Hematopoietic multipotent progenitor cell treated with erythropoietin and hydrocortisone succinate and interleukin-3 and kit ligand, for 4 days (in vitro differentiated cells): ENCODE data around the gene AXL.
"Not testable (repeated sequence)": the region's sequence is repeated elsewhere in the genome, so short reads cannot be mapped to it uniquely, and the experiment has no call there.

Experiments used
- DNase-seq: peaks from one replicate; pipeline ENCODE4 v3.0.0-alpha.2; 2015

AXL gene

DNA sequence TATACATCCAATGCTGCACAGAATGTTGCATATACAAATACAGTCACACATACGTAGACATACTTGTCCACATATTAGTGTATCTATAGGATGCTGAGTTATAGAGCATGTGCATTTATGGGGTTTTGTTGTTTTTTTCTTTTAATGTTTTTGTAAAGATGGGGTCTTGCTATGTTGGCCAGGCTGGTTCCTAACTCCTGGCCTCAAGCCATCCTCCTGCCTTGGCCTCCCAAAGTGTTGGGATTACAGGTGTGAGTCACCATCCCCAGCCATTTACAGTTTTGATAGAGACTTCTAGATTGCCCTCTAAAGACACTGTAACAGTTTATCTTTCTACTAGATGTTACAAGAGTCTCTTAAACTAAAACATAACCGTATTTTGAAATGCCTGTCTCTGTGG is 59.5 kb downstream of the AXL start:
- DNase-seq, result no peak

DNA sequence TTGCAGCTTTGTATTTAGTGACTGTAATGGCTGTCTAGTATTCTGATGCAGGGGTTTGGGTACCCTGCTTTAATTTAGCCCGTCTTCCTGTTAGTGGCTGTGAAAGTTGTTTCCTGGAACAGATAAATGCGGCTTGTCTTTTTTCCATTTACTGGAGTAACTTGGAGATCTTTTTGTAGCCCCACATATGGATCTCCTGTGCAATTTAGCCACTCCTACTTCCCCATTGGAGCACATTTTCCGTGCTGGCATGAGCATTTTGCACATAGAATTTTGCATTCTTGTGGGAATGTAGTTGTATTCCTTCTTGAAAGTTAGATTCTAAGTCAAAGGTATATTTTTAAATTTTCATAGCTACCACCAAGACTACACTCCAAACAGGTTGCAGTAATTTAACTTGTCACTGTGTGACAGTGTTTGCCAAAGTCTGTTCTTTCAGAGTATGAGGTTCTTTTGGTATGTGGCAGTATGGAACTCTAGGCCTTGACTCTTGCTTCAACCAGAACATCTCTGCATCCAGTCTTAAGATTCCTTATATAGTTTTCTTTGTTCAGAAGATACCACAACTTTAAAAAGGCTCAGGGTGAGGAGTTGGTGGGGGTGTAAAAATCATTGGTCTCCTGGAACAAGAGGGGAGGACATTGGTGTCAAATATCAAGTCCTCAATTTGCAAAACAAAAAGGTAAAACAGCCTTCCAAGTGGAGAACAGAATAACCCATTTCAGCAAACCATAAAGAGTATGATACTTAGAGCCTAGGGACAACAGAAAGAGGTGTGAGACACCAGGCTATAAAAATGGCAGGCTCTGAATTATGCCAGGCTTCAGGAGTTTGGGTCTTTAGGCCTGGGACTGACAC is 69.9 kb downstream of the AXL start:
- DNase-seq, result no peak

GRCh38 chr19:41289814-41290213 is 70.8 kb downstream of the AXL start:
- DNase-seq, result not testable (repeated sequence)

GRCh38 chr19:41294393-41294792 is 75.4 kb downstream of the AXL start:
- DNase-seq, result no peak

GRCh38 chr19:41295499-41295898 is 76.5 kb downstream of the AXL start:
- no peak for DNase-seq

DNA sequence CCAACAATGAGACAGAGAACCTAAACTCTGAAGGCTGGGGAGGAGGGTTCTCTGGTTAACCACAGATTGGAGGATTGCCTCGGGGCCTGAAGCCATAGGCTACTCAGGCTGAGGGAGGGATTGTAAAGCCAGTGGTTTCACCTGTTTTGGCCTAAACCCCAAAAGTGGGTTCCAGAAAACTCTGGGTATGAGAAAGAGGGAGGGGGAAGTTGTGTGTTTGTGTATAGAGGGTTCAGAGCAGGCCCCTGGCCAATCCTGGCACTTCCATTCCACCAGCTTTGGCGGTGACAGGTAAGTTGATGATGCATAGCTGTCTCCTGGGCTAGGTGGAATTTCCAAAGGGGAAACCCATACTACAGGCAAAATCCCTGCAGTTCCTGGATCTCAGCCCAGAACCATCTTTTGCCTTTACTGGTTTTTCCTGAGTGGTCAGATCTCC is 77.4 kb downstream of the AXL start:
- DNase-seq, result peak; percentile 31

DNA sequence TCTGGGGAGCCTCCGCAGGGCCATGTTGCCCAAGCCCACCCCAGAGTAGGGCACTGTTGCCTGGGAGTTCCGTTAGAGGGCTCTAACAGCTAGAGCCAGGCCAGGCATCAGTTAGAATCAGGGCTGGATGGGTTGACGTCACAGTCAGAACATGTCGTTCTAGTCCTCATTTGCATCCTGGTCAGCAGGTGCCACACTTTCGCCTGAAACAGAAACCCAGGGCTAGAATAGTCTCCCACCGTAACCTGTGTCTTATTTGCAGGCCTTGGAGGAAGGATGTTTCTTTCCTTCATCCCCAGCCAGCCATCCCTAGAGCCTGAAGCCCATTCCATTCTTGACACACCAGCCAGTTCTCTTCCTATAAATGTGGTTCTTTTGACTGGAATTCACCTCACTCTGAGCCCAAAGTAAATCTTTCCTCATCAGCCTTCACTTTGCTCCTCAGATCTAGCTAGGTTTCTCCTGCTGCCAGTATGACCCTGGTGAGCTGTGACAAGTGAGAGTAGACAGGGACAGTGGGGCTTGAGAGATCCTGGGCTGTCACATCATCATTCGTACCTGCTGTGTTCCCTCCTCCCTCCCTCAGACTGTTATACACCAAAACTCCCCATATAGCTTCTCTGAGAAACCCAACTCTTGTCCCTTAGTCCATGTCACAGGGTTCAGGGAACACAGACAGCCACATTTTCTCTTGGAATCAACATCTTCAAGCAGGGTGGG is 78.8 kb downstream of the AXL start:
- no peak for DNase-seq

GRCh38 chr19:41298348-41298964 is 79.4 kb downstream of the AXL start:
- peak; percentile 70 for DNase-seq

DNA sequence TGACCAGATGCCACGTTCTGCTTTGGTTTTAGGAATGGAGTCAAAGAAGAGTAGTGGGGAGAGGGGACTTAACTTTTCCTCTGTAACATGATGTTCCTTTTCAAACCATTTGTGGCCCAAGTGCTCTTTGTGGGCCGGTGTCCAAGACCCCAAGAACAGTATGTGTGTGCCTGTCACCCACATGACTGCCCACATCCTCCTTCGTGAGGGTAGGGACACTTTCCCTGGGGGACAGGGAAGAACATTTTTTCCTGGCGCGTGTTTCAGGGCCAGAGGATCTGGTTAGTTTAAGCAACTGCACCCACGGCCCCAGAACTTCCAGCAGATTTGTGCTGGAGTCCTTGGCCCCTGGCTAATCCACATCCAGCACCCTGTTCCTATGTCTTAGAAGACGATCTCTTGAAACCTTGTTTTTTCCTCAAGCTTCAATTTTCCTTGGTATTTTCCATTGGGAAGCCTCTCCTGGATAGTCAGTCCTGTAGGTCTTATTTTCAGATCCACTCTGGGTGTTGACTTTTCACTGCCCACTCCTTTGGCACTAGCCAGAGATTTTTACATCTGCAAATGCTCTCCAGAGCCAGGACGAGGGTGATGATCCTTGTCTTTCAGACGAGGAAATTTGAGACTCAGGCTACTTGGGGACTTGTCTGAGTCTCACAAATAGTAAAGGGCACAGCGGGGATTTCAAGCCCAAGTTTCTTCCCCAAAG is 80.2 kb downstream of the AXL start:
- DNase-seq, result no peak

- peak; percentile 46 for DNase-seq
Observed at GRCh38 chr19:41299755-41300089, 80.7 kb downstream of the AXL start.

DNA sequence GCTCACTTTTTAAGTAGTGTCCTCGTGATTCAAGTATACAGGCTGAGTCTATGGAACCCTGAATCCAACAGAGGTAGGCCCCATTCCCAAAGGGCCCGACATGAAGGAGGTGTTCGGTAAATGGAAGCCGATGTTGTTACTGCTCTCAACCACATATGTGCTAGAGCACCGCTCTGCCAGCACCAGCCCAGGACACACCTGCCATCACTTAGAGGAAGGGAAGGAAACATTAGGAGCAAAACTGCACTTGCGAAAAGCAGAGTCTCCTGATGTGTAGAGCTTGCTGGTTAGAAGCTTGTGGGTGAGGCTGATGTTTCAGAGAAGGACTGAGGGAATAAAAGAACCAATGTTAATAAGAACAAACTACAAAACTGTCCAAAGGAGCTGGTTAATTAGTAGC is 81.5 kb downstream of the AXL start:
- no peak for DNase-seq

GRCh38 chr19:41302624-41303351 is 83.8 kb downstream of the AXL start:
- no peak for DNase-seq

DNA sequence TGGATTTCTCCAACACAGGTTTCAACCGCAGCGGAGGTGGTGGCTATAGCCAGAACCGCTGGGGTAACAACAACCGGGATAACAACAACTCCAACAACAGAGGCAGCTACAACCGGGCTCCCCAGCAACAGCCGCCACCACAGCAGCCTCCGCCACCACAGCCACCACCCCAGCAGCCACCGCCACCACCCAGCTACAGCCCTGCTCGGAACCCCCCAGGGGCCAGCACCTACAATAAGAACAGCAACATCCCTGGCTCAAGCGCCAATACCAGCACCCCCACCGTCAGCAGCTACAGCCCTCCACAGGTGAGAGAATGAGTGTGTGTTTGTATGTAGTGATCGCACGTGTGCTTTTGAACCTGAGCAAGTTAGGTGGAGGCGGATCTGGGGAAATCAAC is 84.9 kb downstream of the AXL start:
- DNase-seq, result no peak

DNA sequence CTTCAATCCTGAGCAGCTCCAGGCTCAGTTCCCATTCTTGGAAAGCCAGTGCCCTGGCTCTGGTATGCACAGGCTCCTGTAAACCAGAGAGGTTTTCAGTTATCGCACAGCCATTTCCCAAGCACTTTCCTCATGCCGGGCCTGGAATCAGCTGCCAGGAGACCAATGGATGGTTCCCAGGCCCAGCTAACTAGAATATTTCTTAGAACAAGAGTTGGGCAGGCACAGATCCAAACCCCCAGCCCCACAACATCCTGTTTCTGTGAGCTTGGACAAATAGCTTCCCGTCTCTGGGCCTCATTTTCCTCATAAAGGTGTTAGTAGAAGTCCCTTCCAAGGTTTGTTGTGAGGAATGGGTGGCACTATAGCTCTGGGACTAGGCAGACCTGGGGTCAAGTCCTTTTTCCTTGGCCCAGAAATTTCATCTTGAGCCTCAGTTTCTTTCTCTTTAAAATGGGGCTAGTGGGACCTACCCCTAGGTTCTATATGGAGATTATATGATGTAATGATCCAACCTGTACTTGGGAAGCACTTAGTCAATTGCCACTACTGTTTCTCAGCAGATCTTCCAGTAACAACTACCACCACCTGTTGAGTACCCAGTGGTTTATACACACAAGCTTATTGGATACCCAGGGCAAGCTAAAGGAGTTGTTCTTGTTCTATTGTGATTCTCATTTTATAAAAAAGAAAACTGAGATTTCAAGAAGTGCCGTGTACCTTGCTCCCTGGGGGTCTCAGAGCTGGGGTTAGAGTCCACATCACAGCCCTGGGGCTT is 85.9 kb downstream of the AXL start:
- DNase-seq, result no peak

DNA sequence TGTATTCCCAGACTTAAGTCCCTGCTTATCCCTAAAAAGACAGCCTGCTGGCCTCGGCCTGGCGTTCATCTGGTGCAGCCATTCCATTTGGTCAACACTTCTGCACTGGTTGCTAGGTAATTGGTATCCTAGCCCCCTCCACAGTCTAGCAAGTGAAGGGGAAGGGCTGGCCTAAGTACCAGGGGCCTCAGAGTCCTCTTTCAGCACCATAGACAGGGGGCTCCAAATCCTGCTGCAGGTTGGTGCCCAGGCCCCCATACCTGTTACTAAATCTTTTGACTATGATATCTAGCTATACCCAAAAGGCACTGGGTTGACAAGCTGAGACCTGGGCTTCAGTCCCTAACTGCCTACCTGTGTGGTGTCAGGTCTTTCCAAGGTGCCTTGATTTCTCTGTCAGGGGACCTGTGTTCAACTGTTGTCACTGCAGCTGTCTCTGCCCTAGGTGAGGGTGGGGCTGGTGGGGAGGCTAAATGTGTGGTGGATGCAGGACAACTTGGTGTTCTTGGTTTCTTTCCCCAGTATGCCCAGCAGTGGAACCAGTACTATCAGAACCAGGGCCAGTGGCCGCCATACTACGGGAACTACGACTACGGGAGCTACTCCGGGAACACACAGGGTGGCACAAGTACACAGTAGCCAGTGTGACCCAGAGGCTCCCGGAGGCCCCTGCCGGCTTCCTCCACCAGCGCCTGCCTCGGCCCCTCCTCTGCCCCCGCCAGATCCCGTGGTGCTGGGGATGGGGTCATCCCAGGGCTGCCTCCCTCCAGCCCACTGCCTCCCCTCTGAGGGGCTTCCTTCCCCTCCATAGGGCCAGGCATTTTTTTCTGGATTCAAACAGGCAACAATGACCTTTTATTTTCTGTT is 87.1 kb downstream of the AXL start:
- DNase-seq, result no peak

- peak; percentile 50 for DNase-seq
Observed at GRCh38 chr19:41307090-41307875, 88.3 kb downstream of the AXL start.

- DNase-seq, result no peak
Observed at GRCh38 chr19:41307954-41308449, 89.0 kb downstream of the AXL start.

DNA sequence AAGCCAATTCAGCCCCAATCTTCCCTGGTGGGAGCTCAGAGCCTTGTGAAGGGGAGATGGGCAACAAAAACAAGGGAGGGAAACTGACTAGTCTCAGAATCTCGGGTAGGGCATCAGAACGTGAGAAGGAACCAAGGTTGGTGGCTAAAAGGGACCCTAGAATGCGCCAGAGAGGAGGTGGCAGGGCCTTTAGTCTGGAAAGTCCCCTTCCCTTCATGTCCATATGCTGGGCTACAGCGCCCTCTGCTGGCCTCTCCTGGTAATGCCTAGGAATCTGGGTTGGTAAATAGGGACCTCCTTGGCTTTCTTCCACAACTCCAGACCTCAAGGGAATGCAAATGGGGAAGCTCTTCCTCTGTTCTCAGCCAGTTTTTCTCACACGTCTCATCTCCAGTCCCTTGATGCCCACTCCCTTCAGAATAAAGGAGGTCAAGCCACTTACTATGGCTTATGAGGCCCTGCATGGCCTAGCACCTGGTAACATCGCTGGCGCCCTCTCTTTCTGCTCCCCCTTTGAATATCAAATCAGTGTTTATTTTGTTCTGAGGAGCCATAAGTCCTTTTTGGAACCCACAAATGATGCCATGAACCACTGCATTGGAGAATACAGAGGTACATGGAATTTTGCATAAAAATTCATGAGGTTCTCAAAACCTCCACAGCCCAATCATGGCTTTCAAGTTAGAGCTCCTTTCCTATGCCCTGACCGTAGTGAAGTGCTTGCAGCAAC is 89.6 kb downstream of the AXL start:
- peak; percentile 93 for DNase-seq
